ENCODE results near the gene HYI. TPM values are rescaled to one million over a fixed set of nuclear protein-coding genes. Genes with fewer than 3 reads are reported as not detected.

HYI gene
- total RNA-seq, 1 donor from 2014 or later = 10.0 TPM

DNA sequence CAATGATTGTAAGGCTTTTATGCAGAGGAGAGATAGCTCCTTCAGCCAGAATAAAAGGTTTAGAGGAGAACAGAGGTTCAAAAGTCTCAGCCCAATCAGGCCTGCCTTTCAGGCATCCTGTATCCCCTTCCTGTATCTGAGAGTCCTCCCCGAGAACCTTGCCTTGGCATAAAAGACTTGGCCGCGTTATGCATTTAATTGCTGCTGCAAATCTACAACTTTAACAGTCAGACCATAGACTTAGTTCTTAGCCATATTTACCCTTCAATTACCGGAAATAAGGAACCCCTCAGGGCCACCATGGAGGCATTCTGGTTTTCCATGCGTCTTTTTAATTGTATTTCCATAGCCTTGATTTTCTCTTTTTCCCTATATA is 18.3 kb upstream of the HYI start:
- no peaks in the 10 kb centered on the region for H3K36me3 Mint-ChIP-seq (ENCODE audit: low read depth)
- POLR2A ChIA-PET = no interaction called here

GRCh38 chr1:43469932-43470331 is 16.2 kb upstream of the HYI start:
- CTCF ChIA-PET = no interaction called here
- no peak for TF ChIP-seq CTCF (IDR thresholded peaks at IDR 0.05)
- H3K36me3 Mint-ChIP-seq (ENCODE audit: low read depth) = no peaks in the 10 kb centered on the region

More for the DNA sequence above, 18.3 kb upstream of the HYI start:
- CTCF ChIA-PET = no interaction called here
- Mint-ChIP-seq H3K27me3 (peaks cover 2% of the 10 kb centered on the region), H3K9me3 (no peaks in the 10 kb centered on the region), H3K27ac (no peak overlapping the region), H3K4me1 (no peaks in the 10 kb centered on the region), H3K4me3 (no peak overlapping the region)
- DNase-seq (no peak), ATAC-seq (ENCODE audit: low read depth) (no peak)
- TF ChIP-seq CTCF (IDR thresholded peaks at IDR 0.05) = no peak
- intact Hi-C loops (cut with micrococcal nuclease) = no loop called here

DNA sequence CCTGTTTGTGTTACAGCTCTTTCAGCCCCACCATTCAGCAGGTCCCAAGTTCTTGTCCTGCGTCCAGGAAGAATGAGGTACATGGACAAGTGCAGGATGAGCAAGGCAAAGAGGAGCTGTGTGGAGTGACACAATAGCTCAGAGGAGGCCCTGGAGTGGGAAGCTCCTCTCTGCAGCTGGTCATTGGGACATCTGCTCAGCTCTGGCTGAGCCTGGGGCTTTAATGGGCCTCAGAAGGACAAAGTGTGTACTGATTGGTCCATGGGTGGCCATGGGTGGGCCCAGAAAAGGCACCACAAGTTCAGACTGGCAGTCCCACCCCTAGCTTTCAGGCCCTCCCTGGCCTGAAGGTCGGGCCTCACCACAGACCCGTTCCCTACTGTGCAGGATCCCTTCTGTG is 14.7 kb upstream of the HYI start:
- H3K36me3 Mint-ChIP-seq (ENCODE audit: low read depth) = no peaks in the 10 kb centered on the region
- H3K27ac Mint-ChIP-seq = no peak overlapping the region
- intact Hi-C loops (cut with micrococcal nuclease) = no loop called here
- ChIA-PET CTCF (no interaction called here), POLR2A (no interaction called here)
- DNase-seq (no peak), ATAC-seq (ENCODE audit: low read depth) (no peak)
- peaks cover 2% of the 10 kb centered on the region for H3K27me3 Mint-ChIP-seq
- TF ChIP-seq CTCF (IDR thresholded peaks at IDR 0.05) = no peak
- no peak overlapping the region for H3K4me3 Mint-ChIP-seq
- no peaks in the 10 kb centered on the region for H3K4me1 Mint-ChIP-seq
- no peaks in the 10 kb centered on the region for H3K9me3 Mint-ChIP-seq

More at GRCh38 chr1:43469932-43470331, 16.2 kb upstream of the HYI start:
- POLR2A ChIA-PET = no interaction called here
- no peaks in the 10 kb centered on the region for H3K4me1 Mint-ChIP-seq
- ATAC-seq (ENCODE audit: low read depth) (no peak), DNase-seq (no peak)
- no peaks in the 10 kb centered on the region for H3K9me3 Mint-ChIP-seq
- H3K4me3 Mint-ChIP-seq = no peak overlapping the region
- no peak overlapping the region for H3K27ac Mint-ChIP-seq
- intact Hi-C loops (cut with micrococcal nuclease) = no loop called here
- H3K27me3 Mint-ChIP-seq = peaks cover 2% of the 10 kb centered on the region

GRCh38 chr1:43466403-43466802 is 12.7 kb upstream of the HYI start:
- no peak for TF ChIP-seq CTCF (IDR thresholded peaks at IDR 0.05)
- ChIA-PET CTCF (no interaction called here), POLR2A (no interaction called here)
- intact Hi-C loops (cut with micrococcal nuclease) = no loop called here
- Mint-ChIP-seq H3K36me3 (ENCODE audit: low read depth) (no peaks in the 10 kb centered on the region), H3K27ac (no peak overlapping the region), H3K9me3 (no peaks in the 10 kb centered on the region), H3K4me3 (no peak overlapping the region), H3K4me1 (peaks cover under 1% of the 10 kb centered on the region), H3K27me3 (no peaks in the 10 kb centered on the region)
- ATAC-seq (ENCODE audit: low read depth) (no peak), DNase-seq (no peak)

GRCh38 chr1:43465505-43466067 is 11.9 kb upstream of the HYI start:
- no peak overlapping the region for H3K4me3 Mint-ChIP-seq
- TF ChIP-seq CTCF (IDR thresholded peaks at IDR 0.05) = no peak
- peaks cover 5% of the 10 kb centered on the region for H3K4me1 Mint-ChIP-seq
- H3K9me3 Mint-ChIP-seq = no peaks in the 10 kb centered on the region
- H3K36me3 Mint-ChIP-seq (ENCODE audit: low read depth) = no peaks in the 10 kb centered on the region
- no peak for DNase-seq
- CTCF ChIA-PET = no interaction called here
- POLR2A ChIA-PET = no interaction called here
- intact Hi-C loops (cut with micrococcal nuclease) = no loop called here
- H3K27me3 Mint-ChIP-seq = no peaks in the 10 kb centered on the region
- no peak for ATAC-seq (ENCODE audit: low read depth)
- no peak overlapping the region for H3K27ac Mint-ChIP-seq
